ENCODE results near the gene NTRK3. TPM values are rescaled to one million over a fixed set of nuclear protein-coding genes. Genes with fewer than 3 reads are reported as not detected.

Gene NTRK3
- total RNA-seq, 4 donors from 2014 or later: 5.3 to 11.7 (median 6.3) TPM

DNA sequence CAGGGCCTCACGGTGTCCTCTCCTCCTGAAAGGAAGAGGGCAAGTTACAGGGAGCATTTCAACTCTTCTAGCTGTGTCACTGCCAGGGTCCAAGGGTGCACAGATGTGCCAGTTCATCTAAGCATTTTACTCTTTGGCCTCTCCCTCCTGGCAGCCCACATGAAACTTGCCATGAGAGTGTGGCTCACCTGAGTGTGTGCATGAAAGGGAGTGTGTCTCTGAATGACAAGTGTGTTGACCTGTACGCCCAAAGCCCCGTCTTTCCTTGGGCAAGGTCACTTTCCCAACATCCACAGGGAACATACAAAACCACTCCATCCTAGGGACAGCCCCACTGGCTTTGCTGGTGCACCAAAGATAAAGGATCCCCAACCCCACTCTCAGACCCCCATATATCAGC, 280.0 kb downstream of the NTRK3 start:
- Histone ChIP-seq H3K4me1 (no peaks in the 10 kb centered on the region), H3K4me3 (no peak overlapping the region), H3K9me3 (no peaks in the 10 kb centered on the region), H3K27ac (no peak overlapping the region), H3K27me3 (no peaks in the 10 kb centered on the region), H3K36me3 (no peaks in the 10 kb centered on the region)
- no peak for TF ChIP-seq EP300 (IDR thresholded peaks at IDR 0.05)
- 77% methylated on average over 3 of the region's 3 CpGs for WGBS
- no peak for DNase-seq (ENCODE audit: low spot score in 2 of 2)

- H3K27ac ChIP-seq: no peak overlapping the region
- H3K27me3 ChIP-seq: no peaks in the 10 kb centered on the region
- DNase-seq (ENCODE audit: low spot score in 2 of 2): no peak
- no peaks in the 10 kb centered on the region for H3K36me3 ChIP-seq
- no peaks in the 10 kb centered on the region for H3K4me1 ChIP-seq
- TF ChIP-seq POLR2A (IDR thresholded peaks at IDR 0.05) (no peak), CTCF (IDR thresholded peaks at IDR 0.05) (no peak), EP300 (IDR thresholded peaks at IDR 0.05) (no peak), POLR2AphosphoS5 (IDR thresholded peaks at IDR 0.05) (no peak)
- no peak overlapping the region for H3K4me3 ChIP-seq
- no peaks in the 10 kb centered on the region for H3K9me3 ChIP-seq
- 70% methylated on average over 13 of the region's 13 CpGs for WGBS
Observed at GRCh38 chr15:87973501-87974215, 282.9 kb downstream of the NTRK3 start.

- Histone ChIP-seq H3K4me3 (no peak overlapping the region), H3K36me3 (no peaks in the 10 kb centered on the region), H3K4me1 (no peaks in the 10 kb centered on the region), H3K27ac (no peak overlapping the region), H3K9me3 (no peaks in the 10 kb centered on the region), H3K27me3 (no peaks in the 10 kb centered on the region)
- 82% methylated on average over 3 of the region's 3 CpGs for WGBS
- TF ChIP-seq POLR2AphosphoS5 (IDR thresholded peaks at IDR 0.05): no peak
- TF ChIP-seq POLR2A (IDR thresholded peaks at IDR 0.05): no peak
- no peak for TF ChIP-seq EP300 (IDR thresholded peaks at IDR 0.05)
- TF ChIP-seq CTCF (IDR thresholded peaks at IDR 0.05): no peak
- DNase-seq (ENCODE audit: low spot score in 2 of 2): no peak
Observed at GRCh38 chr15:87971076-87971475, 285.5 kb downstream of the NTRK3 start.

DNA sequence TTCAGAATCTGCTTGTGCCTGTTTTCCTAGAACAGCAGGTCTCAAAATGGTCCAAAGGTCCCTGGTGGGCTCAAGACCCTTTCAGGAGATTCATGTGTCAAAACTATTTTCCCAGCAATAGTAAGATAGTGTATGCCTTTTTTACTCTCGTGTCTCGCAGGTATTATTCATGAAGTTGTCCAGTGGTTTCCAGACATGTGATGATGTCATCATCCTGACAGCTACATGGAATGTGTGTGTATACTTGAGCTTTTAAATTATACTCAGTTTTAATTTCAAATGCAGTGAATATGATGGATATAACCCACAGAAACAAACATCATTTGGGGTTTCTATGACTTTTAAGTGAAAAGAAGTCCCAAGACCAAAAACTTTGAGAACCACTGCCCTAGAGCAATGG, 288.6 kb downstream of the NTRK3 start:
- no peaks in the 10 kb centered on the region for H3K9me3 ChIP-seq
- DNase-seq (ENCODE audit: low spot score in 2 of 2): no peak
- H3K36me3 ChIP-seq: no peaks in the 10 kb centered on the region
- WGBS: 53% methylated on average over 2 of the region's 2 CpGs
- H3K27ac ChIP-seq: no peak overlapping the region
- H3K27me3 ChIP-seq: no peaks in the 10 kb centered on the region
- TF ChIP-seq POLR2AphosphoS5 (IDR thresholded peaks at IDR 0.05): no peak
- TF ChIP-seq EP300 (IDR thresholded peaks at IDR 0.05): no peak
- TF ChIP-seq POLR2A (IDR thresholded peaks at IDR 0.05): no peak
- TF ChIP-seq CTCF (IDR thresholded peaks at IDR 0.05): no peak
- no peak overlapping the region for H3K4me3 ChIP-seq
- no peaks in the 10 kb centered on the region for H3K4me1 ChIP-seq

GRCh38 chr15:87965304-87965703, 291.2 kb downstream of the NTRK3 start:
- no peaks in the 10 kb centered on the region for H3K9me3 ChIP-seq
- no peaks in the 10 kb centered on the region for H3K27me3 ChIP-seq
- no peak overlapping the region for H3K4me3 ChIP-seq
- no peak for TF ChIP-seq EP300 (IDR thresholded peaks at IDR 0.05)
- TF ChIP-seq POLR2AphosphoS5 (IDR thresholded peaks at IDR 0.05): no peak
- no peak for TF ChIP-seq CTCF (IDR thresholded peaks at IDR 0.05)
- TF ChIP-seq POLR2A (IDR thresholded peaks at IDR 0.05): no peak
- H3K4me1 ChIP-seq: peaks cover 11% of the 10 kb centered on the region
- DNase-seq (ENCODE audit: low spot score in 2 of 2): peak in 1 of 2 donors; percentile 32
- no peak overlapping the region for H3K27ac ChIP-seq
- WGBS: 86% methylated on average over 5 of the region's 5 CpGs
- no peaks in the 10 kb centered on the region for H3K36me3 ChIP-seq

- 10% methylated on average over 4 of the region's 4 CpGs for WGBS
- H3K9me3 ChIP-seq: no peaks in the 10 kb centered on the region
- peaks cover 11% of the 10 kb centered on the region for H3K4me1 ChIP-seq
- no peaks in the 10 kb centered on the region for H3K36me3 ChIP-seq
- peak in 1 of 2 donors; percentile 31 for DNase-seq (ENCODE audit: low spot score in 2 of 2)
- H3K27me3 ChIP-seq: no peaks in the 10 kb centered on the region
- no peak overlapping the region for H3K4me3 ChIP-seq
- TF ChIP-seq EP300 (IDR thresholded peaks at IDR 0.05) (no peak), POLR2A (IDR thresholded peaks at IDR 0.05) (no peak), CTCF (IDR thresholded peaks at IDR 0.05) (no peak), POLR2AphosphoS5 (IDR thresholded peaks at IDR 0.05) (no peak)
- H3K27ac ChIP-seq: no peak overlapping the region
Observed at GRCh38 chr15:87962428-87962827, 294.1 kb downstream of the NTRK3 start.

Data from suprapubic skin (tissue), 4 donors.